Effector CD4-positive, alpha-beta T cell (primary cell): ENCODE data around the gene FLT1.

ENCODE experiments used
- DNase-seq: peaks from one replicate; pipeline ENCODE4 v3.0.0-alpha.2; 2020

FLT1 gene

GRCh38 chr13:28485996-28486543 is 8.9 kb downstream of the FLT1 start:
- no peak for DNase-seq

DNA sequence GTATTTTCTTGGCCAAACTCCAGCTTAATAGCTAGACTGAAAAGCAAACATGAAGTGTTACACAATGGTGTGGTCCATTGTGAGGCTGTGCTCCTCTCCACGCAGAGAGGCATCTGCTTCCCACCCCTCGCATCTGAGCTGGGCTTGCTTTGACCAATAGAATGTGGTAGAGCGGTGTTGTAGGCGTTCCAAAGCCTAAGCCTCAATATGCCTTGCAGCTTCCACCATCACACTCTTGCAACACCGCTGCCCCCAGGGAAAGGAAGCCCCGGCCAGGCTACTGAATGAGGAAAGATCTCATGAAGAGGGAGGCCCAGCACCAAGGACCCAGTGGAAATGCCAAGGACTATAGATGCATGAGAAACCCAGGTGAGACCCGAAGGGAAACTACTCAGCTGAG is 9.4 kb downstream of the FLT1 start:
- DNase-seq, result no peak

- no peak for DNase-seq
Observed at GRCh38 chr13:28485097-28485496, 9.8 kb downstream of the FLT1 start.

GRCh38 chr13:28483313-28483931 is 11.5 kb downstream of the FLT1 start:
- DNase-seq, result no peak

GRCh38 chr13:28479005-28479404 is 15.9 kb downstream of the FLT1 start:
- DNase-seq, result no peak

DNA sequence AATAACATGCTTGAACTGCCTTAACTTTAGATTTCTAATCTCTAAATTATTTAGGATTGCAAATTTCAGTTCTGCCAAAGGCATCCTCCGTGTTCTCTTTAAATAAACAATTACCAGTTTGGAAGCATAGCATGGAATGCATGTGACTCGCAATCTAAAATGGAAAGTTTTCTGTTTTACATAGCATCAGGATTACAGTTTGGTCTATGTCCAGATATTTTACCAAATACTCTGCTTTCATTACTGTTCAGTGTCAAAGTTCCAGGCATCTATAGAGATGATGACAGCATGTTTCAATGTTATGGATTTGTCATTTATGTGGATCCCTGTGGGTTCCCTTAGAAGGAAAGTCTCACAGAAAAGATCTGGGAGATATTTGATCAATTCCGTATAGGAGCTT is 16.8 kb downstream of the FLT1 start:
- DNase-seq, result no peak

DNA sequence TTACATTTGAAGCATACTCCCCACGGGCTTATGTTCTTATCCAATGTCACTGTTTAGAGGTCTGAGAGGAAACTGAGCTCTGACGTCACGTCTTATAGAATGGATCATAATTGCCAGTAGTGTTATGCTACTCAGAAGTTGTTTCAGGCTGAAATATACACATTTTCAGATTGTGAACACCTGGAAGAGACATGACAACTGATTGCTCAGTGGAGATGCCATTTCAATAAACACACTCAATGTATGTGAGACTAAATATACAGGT is 17.3 kb downstream of the FLT1 start:
- no peak for DNase-seq

- no peak for DNase-seq
Observed at GRCh38 chr13:28476919-28477708, 17.8 kb downstream of the FLT1 start.

GRCh38 chr13:28475916-28476725 is 18.8 kb downstream of the FLT1 start:
- DNase-seq, result no peak

GRCh38 chr13:28474491-28475134 is 20.3 kb downstream of the FLT1 start:
- DNase-seq, result no peak

- no peak for DNase-seq
Observed at GRCh38 chr13:28473044-28473443, 21.9 kb downstream of the FLT1 start.

DNA sequence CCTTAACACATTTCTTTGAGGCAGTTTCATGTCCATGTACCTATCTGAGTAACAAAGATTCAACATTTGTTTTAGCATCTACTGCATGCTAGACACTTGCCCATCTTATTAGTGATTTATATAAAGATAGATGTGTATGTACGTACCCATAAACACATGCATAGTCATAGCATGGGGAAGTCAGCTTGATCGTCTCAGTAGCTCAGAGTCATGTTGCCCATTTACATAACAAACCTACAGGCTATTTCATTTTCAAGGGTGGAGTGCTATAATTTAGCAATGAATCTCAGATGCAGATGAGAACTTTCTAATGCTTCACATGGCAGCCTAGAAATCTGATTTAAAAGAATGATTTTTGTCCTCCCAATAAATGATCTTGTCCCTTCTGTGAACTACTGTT is 23.5 kb downstream of the FLT1 start:
- DNase-seq, result no peak

- no peak for DNase-seq
Observed at GRCh38 chr13:28470296-28470695, 24.6 kb downstream of the FLT1 start.

DNA sequence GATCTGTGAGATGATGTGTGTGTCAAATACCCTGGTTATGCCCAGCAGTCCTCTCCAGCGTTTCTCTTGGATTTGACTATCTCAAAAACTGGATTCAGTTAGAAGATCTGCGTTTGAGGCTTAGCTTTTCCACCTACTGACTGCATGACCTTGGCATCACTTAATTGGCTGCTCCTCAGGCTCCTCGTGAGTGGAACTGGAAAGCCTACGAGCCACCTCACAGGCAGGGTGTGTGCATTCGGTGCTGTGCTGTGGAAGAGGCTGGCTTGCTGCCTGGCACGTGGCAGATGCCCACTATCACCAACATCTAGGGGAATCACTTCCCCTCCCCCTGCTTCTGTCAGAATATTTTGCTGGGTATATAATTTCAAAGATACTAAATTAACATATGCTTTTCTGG is 25.6 kb downstream of the FLT1 start:
- DNase-seq, result no peak

DNA sequence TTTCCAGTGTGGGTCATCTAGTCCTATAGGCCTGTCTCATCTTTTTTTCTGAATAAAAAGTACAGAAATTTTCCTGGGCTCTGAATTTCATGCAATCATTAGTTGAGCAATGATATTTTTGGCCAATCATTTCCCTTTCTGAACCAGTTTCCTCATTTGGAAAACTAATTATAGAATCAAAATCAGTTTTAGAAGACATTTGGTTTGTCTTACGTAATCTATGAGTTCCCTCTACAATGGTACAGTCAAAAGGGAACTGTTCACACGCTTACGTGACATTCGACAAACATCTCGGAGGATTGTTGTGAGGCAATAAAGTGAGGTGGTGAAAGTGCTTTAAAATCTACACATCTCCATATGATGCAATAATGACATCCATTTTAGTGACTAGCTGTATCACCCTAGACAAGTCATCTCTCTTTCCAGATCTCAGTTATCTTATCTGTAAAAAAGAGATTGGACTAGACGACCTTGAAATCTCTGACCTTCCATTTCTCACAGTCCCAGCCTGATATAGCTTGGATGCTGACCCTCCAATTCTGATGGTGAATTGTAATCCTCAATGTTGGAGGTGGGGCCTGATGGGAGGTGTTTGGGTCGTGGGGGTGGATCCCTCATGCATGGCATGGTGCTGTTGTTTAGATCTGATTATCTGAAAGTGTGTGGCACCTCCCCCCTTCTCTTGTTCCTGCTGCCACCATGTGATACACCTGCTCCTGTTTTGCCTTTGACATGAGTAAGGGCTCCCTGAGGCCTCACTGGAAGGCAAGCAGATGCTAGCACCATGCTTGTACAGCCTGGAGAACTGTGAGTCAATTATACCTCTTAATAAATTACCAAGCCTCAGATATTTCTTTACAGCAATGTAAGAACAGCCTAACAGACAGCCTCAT is 26.7 kb downstream of the FLT1 start:
- no peak for DNase-seq

- DNase-seq, result no peak
Observed at GRCh38 chr13:28467034-28467433, 27.9 kb downstream of the FLT1 start.

GRCh38 chr13:28466151-28466550 is 28.8 kb downstream of the FLT1 start:
- DNase-seq, result no peak

DNA sequence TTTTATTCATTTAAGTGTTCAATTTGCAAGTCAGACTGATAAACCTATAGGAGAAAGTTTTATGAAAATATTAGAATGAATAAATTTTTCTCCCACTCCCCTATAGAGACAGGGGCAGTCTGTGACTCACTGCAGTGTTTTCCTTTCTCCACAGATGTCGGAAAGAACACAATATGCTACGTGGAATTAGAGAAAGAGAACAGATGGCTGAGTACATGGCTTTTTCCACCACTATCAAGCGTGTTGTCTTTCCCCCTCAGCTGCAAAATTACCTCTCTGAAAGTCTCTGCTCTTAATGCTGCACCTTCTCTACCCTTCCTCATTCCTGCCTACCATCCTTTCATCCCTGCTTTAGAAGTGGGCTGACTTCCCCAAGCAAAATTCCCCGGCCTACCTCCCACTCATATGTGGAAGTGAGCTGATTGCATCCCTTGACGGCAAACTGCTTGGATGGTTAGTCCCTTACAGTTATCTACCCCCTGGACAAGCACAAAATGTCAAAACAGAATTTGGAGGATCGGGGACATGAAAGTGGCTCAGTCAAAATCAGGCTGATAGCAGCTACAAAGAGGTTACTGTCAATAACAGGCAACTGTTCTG is 30.0 kb downstream of the FLT1 start:
- DNase-seq, result no peak

DNA sequence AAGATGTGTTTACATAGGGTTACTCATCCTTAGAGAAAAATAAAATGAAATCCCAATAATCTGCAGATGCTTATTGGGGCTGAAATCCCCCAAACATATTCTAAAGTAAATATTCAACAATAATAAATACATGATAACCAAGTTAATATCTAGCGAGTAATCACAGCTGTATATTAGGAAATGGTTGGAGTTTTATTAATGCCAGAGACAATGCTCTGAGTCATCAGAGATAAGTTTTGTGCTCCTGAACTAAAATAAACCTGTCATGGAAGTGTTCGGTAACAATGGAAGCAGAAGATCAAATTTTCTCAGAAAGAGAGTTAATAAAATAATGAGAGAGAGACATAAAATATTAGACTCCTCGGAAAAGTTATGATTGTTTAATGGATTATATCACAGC is 31.4 kb downstream of the FLT1 start:
- no peak for DNase-seq

- DNase-seq, result no peak
Observed at GRCh38 chr13:28459911-28460310, 35.0 kb downstream of the FLT1 start.

- no peak for DNase-seq
Observed at GRCh38 chr13:28458608-28459007, 36.3 kb downstream of the FLT1 start.

- DNase-seq, result no peak
Observed at GRCh38 chr13:28458051-28458450, 36.9 kb downstream of the FLT1 start.
